HepG2 (cell line): Measurements from ENCODE around the gene LYPLA2. TPM values are rescaled to one million over a fixed set of nuclear protein-coding genes. Genes with fewer than 3 reads are reported as not detected.

Experiments
- CBFB ChIP-seq: sonication (generic); formaldehyde crosslinking; IDR thresholded peaks from 2 replicates; pipeline ENCODE4 v1.4.0; 2020; ENCODE audit warnings: missing genetic modification reagents
- CC2D1A ChIP-seq: sonication (generic); formaldehyde crosslinking; IDR thresholded peaks from 2 replicates; pipeline ENCODE4 v1.8.1; 2023; ENCODE audit warnings: mild to moderate bottlenecking, missing genetic modification reagents
- FOXA3 ChIP-seq: IDR thresholded peaks from 2 replicates; pipeline ENCODE4 v1.6.1; 2016; ENCODE audit warnings: missing genetic modification reagents, missing compliant biosample characterization
- KDM4B ChIP-seq: sonication (generic); formaldehyde crosslinking; IDR thresholded peaks from 2 replicates; pipeline ENCODE4 v1.4.0; 2020; ENCODE audit warnings: missing genetic modification reagents
- MLLT10 ChIP-seq: sonication (generic); formaldehyde crosslinking; IDR thresholded peaks from 2 replicates; pipeline ENCODE4 v1.4.0; 2020; ENCODE audit warnings: missing genetic modification reagents
- NCOA5 ChIP-seq: sonication (generic); formaldehyde crosslinking; IDR thresholded peaks from 2 replicates; pipeline ENCODE4 v1.4.0; 2020; ENCODE audit warnings: missing genetic modification reagents
- NFATC3 ChIP-seq: sonication (generic); formaldehyde crosslinking; IDR thresholded peaks from 2 replicates; pipeline ENCODE4 v1.5.1; 2020; ENCODE audit warnings: mild to moderate bottlenecking, missing genetic modification reagents
- NR2C2 ChIP-seq: sonication (generic); formaldehyde crosslinking; IDR thresholded peaks from 2 replicates; pipeline ENCODE4 v1.4.0; 2020; ENCODE audit warnings: missing genetic modification reagents, mild to moderate bottlenecking, moderate library complexity, borderline replicate concordance
- RXRA ChIP-seq: sonication (generic); formaldehyde crosslinking; IDR thresholded peaks from 2 replicates; pipeline ENCODE4 v1.5.1; 2020; ENCODE audit warnings: missing genetic modification reagents
- SMAD3 ChIP-seq: sonication (generic); formaldehyde crosslinking; IDR thresholded peaks from 2 replicates; pipeline ENCODE4 v1.4.0; 2020; ENCODE audit warnings: missing genetic modification reagents
- SP2 ChIP-seq: sonication (generic); formaldehyde crosslinking; IDR thresholded peaks from 2 replicates; pipeline ENCODE4 v1.5.1; 2020; ENCODE audit warnings: mild to moderate bottlenecking, missing genetic modification reagents
- TEAD2 ChIP-seq: sonication (generic); formaldehyde crosslinking; IDR thresholded peaks from 2 replicates; pipeline ENCODE4 v1.9.0; 2021; ENCODE audit warnings: missing genetic modification reagents
- TSC22D2 ChIP-seq: sonication (generic); formaldehyde crosslinking; IDR thresholded peaks from 2 replicates; pipeline ENCODE4 v1.5.1; 2020; ENCODE audit warnings: missing genetic modification reagents, mild to moderate bottlenecking, borderline replicate concordance
- ZFY ChIP-seq: sonication (generic); formaldehyde crosslinking; IDR thresholded peaks from 2 replicates; pipeline ENCODE4 v1.4.0; 2020; ENCODE audit warnings: missing genetic modification reagents
- ZNF143 ChIP-seq: sonication (generic); formaldehyde crosslinking; IDR thresholded peaks from 2 replicates; pipeline ENCODE4 v1.4.0; 2020; ENCODE audit warnings: missing genetic modification reagents
- ZNF253 ChIP-seq: sonication (generic); formaldehyde crosslinking; IDR thresholded peaks from 2 replicates; pipeline ENCODE4 v1.8.0; 2022; ENCODE audit warnings: mild to moderate bottlenecking, missing genetic modification reagents, borderline replicate concordance
- ZNF619 ChIP-seq: sonication (generic); formaldehyde crosslinking; IDR thresholded peaks from 2 replicates; pipeline ENCODE4 v1.4.0; 2020; ENCODE audit warnings: mild to moderate bottlenecking, missing genetic modification reagents
- ZNF788 ChIP-seq: sonication (generic); formaldehyde crosslinking; IDR thresholded peaks from 2 replicates; pipeline ENCODE4 v1.5.0; 2020; ENCODE audit warnings: mild to moderate bottlenecking, missing genetic modification reagents, borderline replicate concordance
- ZSCAN21 ChIP-seq: sonication (generic); formaldehyde crosslinking; IDR thresholded peaks from 2 replicates; pipeline ENCODE4 v1.8.0; 2022; ENCODE audit warnings: mild to moderate bottlenecking, missing genetic modification reagents, moderate library complexity, borderline replicate concordance
- polyA plus RNA-seq, 8 experiments: library from polyadenylated mRNA; depleted of rRNA in 3 of 8; stranded (reverse) in 7 of 8; unstranded in 1 of 8; fragments of >200 nt; fragmentation: Illumina TruSeq in 4 of 8; extraction: Trizol in 4 of 8; gene quantifications; 2 replicates each; pipeline versions ENCODE4 v1.2.1 to v1.2.3, GENCODE V29; 2011 to 2016; ENCODE audit warnings: low read depth in 4 of 8, missing spikeins in 1 of 8, mixed read lengths in 1 of 8; ENCODE audit not compliant: insufficient read depth in 1 of 8
- total RNA-seq, 5 experiments: library from RNA; depleted of rRNA; stranded (reverse); fragments of >200 nt; fragmentation: Illumina TruSeq; extraction: Trizol; gene quantifications; 2 replicates each; pipeline ENCODE4 v1.2.3, GENCODE V29; 2016; ENCODE audit warnings: low read depth in 1 of 5
- TF ChIP-seq, protein P1 (sequence below): IDR thresholded peaks from 2 replicates; pipeline ENCODE4 v1.6.1; 2018; ENCODE audit warnings: missing genetic modification reagents
- TF ChIP-seq, protein P2 (sequence below): sonication (generic); formaldehyde crosslinking; IDR thresholded peaks from 2 replicates; pipeline ENCODE4 v1.4.0; 2020; ENCODE audit warnings: mild to moderate bottlenecking, low read depth, missing genetic modification reagents
- TF ChIP-seq, protein P3 (sequence below): sonication (generic); formaldehyde crosslinking; IDR thresholded peaks from 2 replicates; pipeline ENCODE4 v1.4.0; 2020; ENCODE audit warnings: mild to moderate bottlenecking, missing genetic modification reagents
- TF ChIP-seq, protein P4 (sequence below): sonication (generic); formaldehyde crosslinking; IDR thresholded peaks from 2 replicates; pipeline ENCODE4 v1.5.1; 2020; ENCODE audit warnings: missing genetic modification reagents, mild to moderate bottlenecking, borderline replicate concordance
- TF ChIP-seq, protein P5 (sequence below): sonication (generic); formaldehyde crosslinking; IDR thresholded peaks from 2 replicates; pipeline ENCODE4 v1.8.1; 2023; ENCODE audit warnings: missing genetic modification reagents, inconsistent platforms, borderline replicate concordance

LYPLA2 gene
- total and polyA plus RNA-seq, 2 of the 13 experiments (the other 11 are each of a cell fraction or from before 2014, with no cell fraction given): 72.1 to 73.2 TPM

DNA sequence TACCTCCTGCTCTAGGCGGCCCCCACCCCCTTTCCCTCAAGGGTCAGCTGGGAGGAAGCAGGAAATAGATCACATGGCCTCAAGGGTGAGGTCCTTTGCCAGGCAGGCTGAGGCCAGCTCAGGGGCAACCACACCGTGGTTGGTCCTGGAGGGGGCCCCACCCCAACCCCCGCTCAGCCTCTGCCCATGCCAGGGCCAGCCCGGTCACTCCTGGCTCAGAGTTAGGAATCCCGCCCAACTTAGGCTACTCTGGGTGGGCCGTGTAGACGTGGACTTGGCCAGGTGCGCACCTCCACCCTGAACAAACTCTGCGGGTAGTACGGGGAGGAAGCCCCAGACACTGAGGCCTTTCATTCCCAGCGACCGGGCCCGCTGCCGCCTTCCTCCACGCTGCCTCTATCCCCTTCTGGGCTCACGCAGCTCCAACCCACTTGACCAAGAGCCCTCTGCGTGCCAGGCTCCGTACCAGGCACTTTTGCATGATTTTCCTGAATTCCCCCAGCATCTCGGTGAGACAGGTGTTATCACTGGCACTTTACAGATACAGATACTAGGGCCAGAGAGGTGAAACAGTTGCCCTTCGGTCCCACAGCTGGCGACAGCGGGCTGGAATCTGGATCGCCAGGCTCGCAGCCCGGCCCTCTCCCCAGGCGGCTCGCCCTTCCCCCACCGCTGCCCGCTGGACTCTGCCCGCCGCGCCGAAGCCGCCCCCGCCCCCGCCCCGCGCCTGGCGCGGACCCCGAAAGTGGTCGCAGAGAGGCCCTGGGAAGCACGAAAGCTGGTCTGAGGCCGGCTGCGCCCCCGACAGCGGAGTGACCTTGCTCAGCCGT is 8.8 kb downstream of the LYPLA2 start (continued):
- TF ChIP-seq NR2C2 (CRISPR knock-in tag) (peak; percentile 32; the same call in 1 of the 2 replicates), ZFY (CRISPR knock-in tag) (peak; percentile 18; the same call in 1 of the 2 replicates), RXRA (CRISPR knock-in tag) (peak; percentile 70; the same call in 1 of the 2 replicates), KDM4B (CRISPR knock-in tag) (no peak), NCOA5 (CRISPR knock-in tag) (no peak), CBFB (CRISPR knock-in tag) (no peak), ZNF253 (no peak), TEAD2 (CRISPR knock-in tag) (no peak), FOXA3 (CRISPR knock-in tag) (peak; percentile 47; the same call in 1 of the 2 replicates), ZNF788 (CRISPR knock-in tag) (no peak), ZNF143 (no peak), SMAD3 (CRISPR knock-in tag) (no peak), TSC22D2 (no peak), CC2D1A (no peak), SP2 (no peak), NFATC3 (CRISPR knock-in tag) (no peak), MLLT10 (CRISPR knock-in tag) (no peak), ZSCAN21 (CRISPR knock-in tag) (peak; percentile 43; the same call in 1 of the 2 replicates), ZNF619 (CRISPR knock-in tag) (no peak; the same call in 1 of the 2 replicates)
- TF ChIP-seq, protein P1, sequence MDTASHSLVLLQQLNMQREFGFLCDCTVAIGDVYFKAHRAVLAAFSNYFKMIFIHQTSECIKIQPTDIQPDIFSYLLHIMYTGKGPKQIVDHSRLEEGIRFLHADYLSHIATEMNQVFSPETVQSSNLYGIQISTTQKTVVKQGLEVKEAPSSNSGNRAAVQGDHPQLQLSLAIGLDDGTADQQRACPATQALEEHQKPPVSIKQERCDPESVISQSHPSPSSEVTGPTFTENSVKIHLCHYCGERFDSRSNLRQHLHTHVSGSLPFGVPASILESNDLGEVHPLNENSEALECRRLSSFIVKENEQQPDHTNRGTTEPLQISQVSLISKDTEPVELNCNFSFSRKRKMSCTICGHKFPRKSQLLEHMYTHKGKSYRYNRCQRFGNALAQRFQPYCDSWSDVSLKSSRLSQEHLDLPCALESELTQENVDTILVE (CRISPR knock-in tag): no peak
- TF ChIP-seq, protein P2, sequence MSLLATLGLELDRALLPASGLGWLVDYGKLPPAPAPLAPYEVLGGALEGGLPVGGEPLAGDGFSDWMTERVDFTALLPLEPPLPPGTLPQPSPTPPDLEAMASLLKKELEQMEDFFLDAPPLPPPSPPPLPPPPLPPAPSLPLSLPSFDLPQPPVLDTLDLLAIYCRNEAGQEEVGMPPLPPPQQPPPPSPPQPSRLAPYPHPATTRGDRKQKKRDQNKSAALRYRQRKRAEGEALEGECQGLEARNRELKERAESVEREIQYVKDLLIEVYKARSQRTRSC (CRISPR knock-in tag): no peak
- TF ChIP-seq, protein P3, sequence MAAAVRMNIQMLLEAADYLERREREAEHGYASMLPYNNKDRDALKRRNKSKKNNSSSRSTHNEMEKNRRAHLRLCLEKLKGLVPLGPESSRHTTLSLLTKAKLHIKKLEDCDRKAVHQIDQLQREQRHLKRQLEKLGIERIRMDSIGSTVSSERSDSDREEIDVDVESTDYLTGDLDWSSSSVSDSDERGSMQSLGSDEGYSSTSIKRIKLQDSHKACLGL (CRISPR knock-in tag): no peak; the same call in 1 of the 2 replicates
- TF ChIP-seq, protein P4, sequence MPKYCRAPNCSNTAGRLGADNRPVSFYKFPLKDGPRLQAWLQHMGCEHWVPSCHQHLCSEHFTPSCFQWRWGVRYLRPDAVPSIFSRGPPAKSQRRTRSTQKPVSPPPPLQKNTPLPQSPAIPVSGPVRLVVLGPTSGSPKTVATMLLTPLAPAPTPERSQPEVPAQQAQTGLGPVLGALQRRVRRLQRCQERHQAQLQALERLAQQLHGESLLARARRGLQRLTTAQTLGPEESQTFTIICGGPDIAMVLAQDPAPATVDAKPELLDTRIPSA (CRISPR knock-in tag): no peak
- TF ChIP-seq, protein P5, sequence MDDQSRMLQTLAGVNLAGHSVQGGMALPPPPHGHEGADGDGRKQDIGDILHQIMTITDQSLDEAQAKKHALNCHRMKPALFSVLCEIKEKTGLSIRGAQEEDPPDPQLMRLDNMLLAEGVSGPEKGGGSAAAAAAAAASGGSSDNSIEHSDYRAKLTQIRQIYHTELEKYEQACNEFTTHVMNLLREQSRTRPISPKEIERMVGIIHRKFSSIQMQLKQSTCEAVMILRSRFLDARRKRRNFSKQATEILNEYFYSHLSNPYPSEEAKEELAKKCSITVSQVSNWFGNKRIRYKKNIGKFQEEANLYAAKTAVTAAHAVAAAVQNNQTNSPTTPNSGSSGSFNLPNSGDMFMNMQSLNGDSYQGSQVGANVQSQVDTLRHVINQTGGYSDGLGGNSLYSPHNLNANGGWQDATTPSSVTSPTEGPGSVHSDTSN (CRISPR knock-in tag): no peak
